ENCODE measurements around the gene CALY.

DNA sequence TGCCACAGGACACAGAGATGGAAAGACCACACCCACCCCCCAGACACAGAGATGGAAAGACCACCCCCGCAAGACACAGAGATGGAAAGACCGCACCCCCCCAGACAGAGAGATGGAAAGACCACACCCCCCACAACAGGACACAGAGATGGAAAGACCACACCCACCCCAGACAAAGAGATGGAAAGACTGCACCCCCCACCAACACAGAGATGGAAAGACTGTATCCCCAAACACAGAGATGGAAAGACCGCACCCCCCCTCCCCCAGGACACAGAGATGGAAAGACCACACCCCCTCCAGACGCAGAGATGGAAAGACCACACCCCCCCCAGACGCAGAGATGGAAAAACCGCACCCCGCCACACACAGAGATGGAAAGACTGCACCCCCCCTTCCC is 20.0 kb downstream of the CALY start:
- TF ChIP-seq MAX (IDR thresholded peaks at IDR 0.05) = no peak
- TF ChIP-seq REST (IDR thresholded peaks at IDR 0.05; ENCODE audit: low read depth) = no peak
- no peak for TF ChIP-seq SIN3A (IDR thresholded peaks at IDR 0.05; ENCODE audit: low read depth)
- no peak for TF ChIP-seq ELF1 (IDR thresholded peaks at IDR 0.05; ENCODE audit: borderline replicate concordance, low read depth)

Measured in HCT116 (cell line).